Measurements from ENCODE around the gene CDKAL1. TPM values are rescaled to one million over a fixed set of nuclear protein-coding genes. Genes with fewer than 3 reads are reported as not detected.
"Not testable (repeated sequence)": the region's sequence is repeated elsewhere in the genome, so short reads cannot be mapped to it uniquely, and the experiment has no call there.

The CDKAL1 gene
- total RNA-seq, 1 experiment from 2014 or later, result 6.5 TPM

- Histone ChIP-seq H3K27me3 (no peaks in the 10 kb centered on the region), H3K36me3 (no peaks in the 10 kb centered on the region), H3K4me3 (no peak overlapping the region), H3K9me3 (no peaks in the 10 kb centered on the region)
- no peak for DNase-seq
These were observed 188.2 kb downstream of the CDKAL1 start for GRCh38 chr6:20722455-20722854.

- H3K27me3 ChIP-seq, result no peaks in the 10 kb centered on the region
- H3K4me3 ChIP-seq, result no peak overlapping the region
- no peak for DNase-seq
- H3K36me3 ChIP-seq, result no peaks in the 10 kb centered on the region
- no peaks in the 10 kb centered on the region for H3K9me3 ChIP-seq
These were observed 189.0 kb downstream of the CDKAL1 start for GRCh38 chr6:20723236-20723635.

- Histone ChIP-seq H3K36me3 (no peaks in the 10 kb centered on the region), H3K4me3 (no peak overlapping the region), H3K27me3 (no peaks in the 10 kb centered on the region), H3K9me3 (no peaks in the 10 kb centered on the region)
- no peak for DNase-seq
These were observed 190.4 kb downstream of the CDKAL1 start for GRCh38 chr6:20724443-20725190.

GRCh38 chr6:20725235-20725634 lies 191.0 kb downstream of the CDKAL1 start:
- H3K27me3 ChIP-seq, H3K36me3 ChIP-seq, H3K9me3 ChIP-seq, H3K4me3 ChIP-seq, DNase-seq: not testable (repeated sequence)

GRCh38 chr6:20729086-20729485 lies 194.8 kb downstream of the CDKAL1 start:
- no peaks in the 10 kb centered on the region for H3K36me3 ChIP-seq
- no peaks in the 10 kb centered on the region for H3K27me3 ChIP-seq
- DNase-seq, result no peak
- no peaks in the 10 kb centered on the region for H3K9me3 ChIP-seq
- H3K4me3 ChIP-seq, result no peak overlapping the region

GRCh38 chr6:20732362-20732761 lies 198.1 kb downstream of the CDKAL1 start:
- H3K4me3 ChIP-seq, H3K27me3 ChIP-seq, H3K9me3 ChIP-seq, H3K36me3 ChIP-seq: not testable (repeated sequence)
- peak; percentile 2 for DNase-seq

GRCh38 chr6:20732896-20733295 lies 198.6 kb downstream of the CDKAL1 start:
- no peaks in the 10 kb centered on the region for H3K9me3 ChIP-seq
- no peaks in the 10 kb centered on the region for H3K36me3 ChIP-seq
- no peak overlapping the region for H3K4me3 ChIP-seq
- no peaks in the 10 kb centered on the region for H3K27me3 ChIP-seq
- DNase-seq, result no peak

- H3K4me3 ChIP-seq, result no peak overlapping the region
- no peaks in the 10 kb centered on the region for H3K36me3 ChIP-seq
- no peaks in the 10 kb centered on the region for H3K9me3 ChIP-seq
- no peak for DNase-seq
- H3K27me3 ChIP-seq, result no peaks in the 10 kb centered on the region
These were observed 203.7 kb downstream of the CDKAL1 start for GRCh38 chr6:20737912-20738311.

- DNase-seq, result no peak
- Histone ChIP-seq H3K4me3 (no peak overlapping the region), H3K9me3 (no peaks in the 10 kb centered on the region), H3K27me3 (no peaks in the 10 kb centered on the region), H3K36me3 (no peaks in the 10 kb centered on the region)
These were observed 205.8 kb downstream of the CDKAL1 start for GRCh38 chr6:20740088-20740487.

GRCh38 chr6:20740727-20741126 lies 206.5 kb downstream of the CDKAL1 start:
- H3K27me3 ChIP-seq, result no peaks in the 10 kb centered on the region
- DNase-seq, result no peak
- H3K4me3 ChIP-seq, result no peak overlapping the region
- no peaks in the 10 kb centered on the region for H3K9me3 ChIP-seq
- no peaks in the 10 kb centered on the region for H3K36me3 ChIP-seq

GRCh38 chr6:20741490-20741889 lies 207.2 kb downstream of the CDKAL1 start:
- Histone ChIP-seq H3K9me3 (no peaks in the 10 kb centered on the region), H3K4me3 (no peak overlapping the region), H3K27me3 (no peaks in the 10 kb centered on the region), H3K36me3 (no peaks in the 10 kb centered on the region)
- no peak for DNase-seq

GRCh38 chr6:20744911-20745557 lies 210.8 kb downstream of the CDKAL1 start:
- H3K9me3 ChIP-seq, result no peaks in the 10 kb centered on the region
- H3K36me3 ChIP-seq, result no peaks in the 10 kb centered on the region
- no peak for DNase-seq
- H3K4me3 ChIP-seq, result no peak overlapping the region
- no peaks in the 10 kb centered on the region for H3K27me3 ChIP-seq

GRCh38 chr6:20746024-20746423 lies 211.8 kb downstream of the CDKAL1 start:
- Histone ChIP-seq H3K4me3 (no peak overlapping the region), H3K9me3 (no peaks in the 10 kb centered on the region), H3K36me3 (no peaks in the 10 kb centered on the region), H3K27me3 (no peaks in the 10 kb centered on the region)
- no peak for DNase-seq

- H3K9me3 ChIP-seq, result no peaks in the 10 kb centered on the region
- H3K27me3 ChIP-seq, result no peaks in the 10 kb centered on the region
- no peak for DNase-seq
- H3K36me3 ChIP-seq, result no peaks in the 10 kb centered on the region
- no peak overlapping the region for H3K4me3 ChIP-seq
These were observed 212.7 kb downstream of the CDKAL1 start for GRCh38 chr6:20746805-20747558.

- Histone ChIP-seq H3K36me3 (no peaks in the 10 kb centered on the region), H3K4me3 (no peak overlapping the region), H3K27me3 (no peaks in the 10 kb centered on the region), H3K9me3 (no peaks in the 10 kb centered on the region)
- no peak for DNase-seq
These were observed 213.7 kb downstream of the CDKAL1 start for GRCh38 chr6:20747991-20748390.

GRCh38 chr6:20751293-20751935 lies 217.2 kb downstream of the CDKAL1 start:
- no peak overlapping the region for H3K4me3 ChIP-seq
- no peaks in the 10 kb centered on the region for H3K27me3 ChIP-seq
- no peak for DNase-seq
- no peaks in the 10 kb centered on the region; the same call in 1 of the 2 replicates for H3K9me3 ChIP-seq
- H3K36me3 ChIP-seq, result no peaks in the 10 kb centered on the region

GRCh38 chr6:20755631-20756030 lies 221.4 kb downstream of the CDKAL1 start:
- no peak for DNase-seq
- H3K4me3 ChIP-seq, result no peak overlapping the region
- H3K36me3 ChIP-seq, result no peaks in the 10 kb centered on the region
- no peaks in the 10 kb centered on the region; the same call in 1 of the 2 replicates for H3K9me3 ChIP-seq
- no peaks in the 10 kb centered on the region for H3K27me3 ChIP-seq
